T-helper 2 cell treated with Interferon-gamma antibody and Interleukin-4, amounts not matched to agents 100 ng/mL and 5 ng/mL, for 36 hours (primary cell): ENCODE data around the gene ERN2. TPM values are rescaled to one million over a fixed set of nuclear protein-coding genes. Genes with fewer than 3 reads are reported as not detected.
"Not testable (repeated sequence)": the region's sequence is repeated elsewhere in the genome, so short reads cannot be mapped to it uniquely, and the experiment has no call there.

Experiments
- intact Hi-C: fragments of 100-400 bp; cut with micrococcal nuclease; formaldehyde crosslinking; loops from one replicate; pipeline ENCODE4 v1.15.1; 2023
- total RNA-seq: library from RNA; stranded (reverse); gene quantifications from 2 replicates; pipeline ENCODE4 v1.2.3, GENCODE V29; 2022

The ERN2 gene
- not detected in 2 replicates for total RNA-seq

DNA sequence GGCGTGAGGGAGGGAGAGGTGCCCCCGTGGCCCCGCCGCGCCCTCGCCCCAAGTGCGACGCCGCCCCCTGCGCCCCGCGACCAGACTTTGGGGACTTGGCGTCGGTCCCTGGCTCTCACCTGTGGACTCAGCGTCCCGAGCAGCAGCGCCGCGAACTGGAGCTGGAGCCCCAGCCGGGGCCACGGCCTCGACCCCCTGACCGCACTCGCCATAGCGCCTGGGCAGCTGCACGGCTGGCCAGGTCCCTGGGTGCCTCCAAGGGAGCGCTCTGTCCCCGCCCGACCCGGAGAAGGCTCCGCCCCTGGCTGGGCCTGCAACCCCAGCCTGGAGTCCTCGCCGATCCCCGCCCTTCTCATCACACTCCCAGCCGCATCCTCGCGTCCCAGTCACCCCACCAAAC, at the start of gene ERN2:
Gene ERN2 (minus strand): TSS at position 247 of the 400 bp plus-strand sequence. CDS start 35 bp downstream, at position 212.
- intact Hi-C loops, result no loop called here

DNA sequence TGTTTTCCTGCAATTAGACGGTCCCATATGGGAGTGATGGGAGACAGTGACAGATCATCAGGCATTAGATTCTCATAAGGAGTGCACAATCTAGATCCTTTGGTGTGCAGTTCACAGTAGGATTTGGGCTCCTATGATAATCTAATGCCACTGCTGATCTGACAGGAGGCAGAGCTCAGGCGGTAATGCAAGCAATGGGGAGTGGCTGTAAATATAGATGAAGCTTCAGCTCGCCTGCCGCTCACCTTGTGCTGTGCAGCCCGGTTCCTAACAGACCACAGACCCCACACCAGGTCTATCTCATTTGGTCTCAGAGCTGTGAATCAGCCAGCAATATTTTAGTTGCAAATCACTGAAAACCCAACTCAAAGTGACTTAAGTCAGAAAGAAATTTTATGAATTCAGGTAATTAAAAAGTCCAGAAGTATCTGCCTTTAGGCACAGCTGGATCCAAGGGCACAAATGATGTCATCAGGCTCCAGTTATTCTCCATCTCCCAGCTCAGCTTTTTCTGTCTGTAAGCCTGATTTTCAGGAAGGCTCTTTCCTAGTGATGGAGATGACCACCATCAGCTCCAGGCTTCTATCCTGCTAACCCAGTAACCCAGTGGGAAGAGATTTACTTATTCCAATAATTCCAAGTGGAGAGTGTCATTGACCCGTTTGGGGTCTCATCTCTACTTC, 45.1 kb upstream of the ERN2 start:
- intact Hi-C loops, result no loop called here

DNA sequence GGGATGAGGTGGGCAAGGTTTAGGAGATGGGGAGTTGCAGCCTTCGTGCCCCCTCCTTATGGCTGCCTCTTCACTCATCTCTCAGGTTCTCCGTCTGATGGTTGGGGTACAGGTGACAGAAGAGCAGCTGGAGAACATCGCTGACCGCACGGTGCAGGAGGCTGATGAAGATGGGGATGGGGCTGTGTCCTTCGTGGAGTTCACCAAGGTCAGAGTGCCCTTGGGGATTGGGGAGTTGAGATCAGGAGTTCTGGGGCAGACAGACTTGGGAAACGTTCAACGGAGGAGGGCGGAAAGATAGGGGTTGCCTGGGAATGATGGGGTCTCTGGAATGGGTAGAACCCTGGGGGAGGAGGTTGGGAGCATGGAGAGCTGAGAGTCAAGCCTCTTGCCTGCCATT, 44.1 kb upstream of the ERN2 start:
- intact Hi-C loops, result no loop called here

DNA sequence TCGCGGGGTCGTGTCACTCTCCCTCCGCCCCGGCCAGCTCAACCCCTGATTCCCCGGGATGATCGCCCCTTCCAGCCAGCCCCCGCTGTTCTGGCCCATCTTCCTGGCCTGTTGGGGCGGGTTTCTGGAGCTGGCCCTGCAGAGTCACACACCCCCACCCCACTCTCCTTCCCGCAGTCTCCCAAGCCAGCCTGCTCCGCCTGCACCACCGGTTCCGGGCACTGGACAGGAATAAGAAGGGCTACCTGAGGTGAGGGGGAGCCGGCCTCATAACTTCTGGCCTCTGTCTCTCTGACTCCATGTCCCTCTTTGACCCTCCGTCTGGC, 42.4 kb upstream of the ERN2 start:
- intact Hi-C loops, result no loop called here

DNA sequence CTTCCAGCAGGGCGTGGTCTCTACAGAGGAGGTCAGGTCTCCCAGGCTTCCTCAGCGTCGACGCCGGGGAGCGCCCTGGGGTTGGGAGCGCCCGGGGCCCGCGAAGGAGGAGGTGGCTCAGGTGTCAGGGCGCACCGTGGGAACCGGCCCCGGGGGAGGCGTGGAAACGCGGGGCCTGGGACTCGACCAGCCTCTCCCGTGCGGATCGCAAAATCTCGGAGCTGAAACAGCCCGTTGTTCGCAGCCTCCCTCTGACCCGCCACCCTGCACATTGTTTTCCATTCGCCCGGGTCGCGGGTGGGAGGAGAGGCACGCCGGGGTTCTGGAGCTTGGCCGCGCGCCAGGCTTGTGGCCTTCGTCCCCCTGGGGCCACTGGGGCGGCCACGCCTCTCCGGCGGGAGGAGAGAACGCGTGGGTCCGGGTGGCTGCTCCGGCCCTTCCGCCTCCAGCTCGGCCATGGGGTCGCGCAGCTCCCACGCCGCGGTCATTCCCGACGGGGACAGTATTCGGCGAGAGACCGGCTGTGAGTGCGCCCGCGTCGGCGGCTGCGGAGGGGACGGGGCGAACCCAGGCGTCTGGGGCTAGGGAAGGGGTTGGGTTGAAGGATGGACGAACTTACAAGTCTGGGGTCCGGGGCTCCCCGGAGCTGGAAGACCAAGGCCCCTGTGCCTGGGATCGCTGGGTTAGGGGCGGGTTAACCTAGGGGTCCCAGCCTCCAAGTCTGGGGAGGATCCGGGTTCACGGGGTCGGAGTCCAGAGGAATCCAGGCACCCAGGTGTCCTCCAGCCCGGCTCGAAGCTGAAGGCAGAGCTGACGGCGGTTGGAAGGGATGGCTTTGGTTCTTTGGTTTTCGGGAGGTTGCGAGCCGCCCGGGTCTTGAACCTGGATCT, 41.8 kb upstream of the ERN2 start, which contains the start of gene CHP2:
Gene CHP2 (plus strand): TSS at position 433 of the 890 bp plus-strand sequence. CDS start 24 bp downstream, at position 457.
- intact Hi-C loops, result no loop called here

DNA sequence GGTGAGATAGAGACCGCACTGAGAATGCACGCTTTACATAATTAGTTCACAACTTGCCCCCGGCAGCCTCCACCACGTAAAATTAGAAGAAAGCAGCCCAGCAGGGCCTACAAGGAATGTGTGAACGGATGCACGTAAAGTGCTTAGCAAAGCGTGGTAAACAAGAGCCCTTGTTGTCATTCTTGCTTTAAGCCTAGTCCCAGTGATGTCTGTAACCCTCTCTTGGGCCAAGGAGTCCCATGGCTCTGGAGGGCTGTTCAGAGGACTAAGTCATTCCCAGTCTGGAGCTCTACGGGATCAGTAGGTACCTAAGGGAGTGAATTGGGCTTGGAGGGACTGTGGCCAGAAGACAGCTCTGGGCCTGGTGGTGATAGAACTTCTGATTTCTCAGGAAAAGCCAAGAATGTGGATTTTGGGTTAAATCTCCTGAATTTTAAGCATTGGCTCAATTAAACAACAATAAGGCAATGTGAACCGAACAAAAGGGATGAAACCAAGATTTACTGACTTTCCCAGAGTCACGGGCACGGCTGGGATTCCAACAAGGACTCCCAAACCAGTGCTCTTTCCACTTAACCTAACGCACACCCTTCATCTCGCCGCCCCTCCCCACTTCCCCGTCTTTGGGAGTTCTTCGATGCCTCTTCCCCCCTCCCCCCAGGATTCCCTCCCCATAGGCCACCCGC, 41.0 kb upstream of the ERN2 start:
- intact Hi-C loops, result no loop called here

DNA sequence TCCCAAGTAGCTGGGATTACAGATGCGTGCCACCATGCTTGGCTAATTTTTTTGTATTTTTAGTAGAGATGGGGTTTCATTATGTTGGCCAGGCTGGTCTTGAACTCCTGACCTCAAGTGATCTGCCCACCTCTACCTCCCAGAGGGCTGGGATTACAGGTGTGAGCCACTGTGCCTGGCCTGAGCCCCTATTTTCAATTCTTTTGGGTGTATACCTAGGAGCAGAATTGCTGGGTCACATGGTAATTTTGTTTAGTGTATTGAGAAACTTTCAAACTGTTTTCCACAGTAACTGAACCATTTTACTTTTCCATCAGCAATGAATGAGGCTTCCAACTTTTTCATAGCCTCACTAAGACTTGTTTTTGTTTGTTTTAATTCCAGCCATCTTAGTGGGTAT, 38.0 kb upstream of the ERN2 start:
- intact Hi-C loops, result not testable (repeated sequence)

DNA sequence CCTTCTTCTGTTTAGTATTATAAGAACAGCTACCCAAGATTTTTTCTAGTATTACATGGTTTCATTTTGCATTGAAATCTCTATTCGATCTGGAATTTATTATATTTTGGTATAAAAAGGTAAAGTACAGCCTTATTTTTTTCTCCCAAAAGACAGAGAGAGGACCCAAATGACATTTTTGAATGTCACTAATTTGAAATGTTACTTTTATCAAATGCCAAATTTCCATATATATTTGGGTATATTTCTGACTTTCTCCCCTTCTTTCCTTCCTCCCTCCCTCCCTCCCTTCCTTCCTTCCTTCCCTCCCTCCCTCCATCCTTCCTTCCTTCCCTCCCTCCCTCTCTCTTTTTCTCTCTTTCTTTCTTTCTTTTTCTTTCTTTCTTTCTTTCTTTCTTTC, 35.6 kb upstream of the ERN2 start:
- intact Hi-C loops, result no loop called here

DNA sequence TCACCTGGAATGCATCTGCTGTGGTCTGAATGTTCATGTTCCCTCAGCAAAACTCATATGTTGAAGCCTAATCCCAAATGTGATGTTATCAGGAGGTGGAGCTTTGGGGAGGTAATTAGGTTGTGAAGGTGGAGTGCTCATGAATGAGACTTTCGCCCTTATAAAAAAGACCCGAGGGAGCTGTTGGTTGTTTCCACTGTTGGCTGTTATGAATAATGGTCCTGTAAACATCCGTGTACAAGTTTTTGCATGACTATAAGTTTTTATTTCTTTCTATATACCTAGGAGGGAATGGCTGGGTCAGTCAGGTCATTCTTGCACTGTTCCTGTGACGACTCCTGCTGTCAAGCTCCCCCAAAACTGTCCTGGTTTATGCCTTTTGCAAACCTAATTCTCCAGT, 32.2 kb upstream of the ERN2 start:
- intact Hi-C loops, result no loop called here

DNA sequence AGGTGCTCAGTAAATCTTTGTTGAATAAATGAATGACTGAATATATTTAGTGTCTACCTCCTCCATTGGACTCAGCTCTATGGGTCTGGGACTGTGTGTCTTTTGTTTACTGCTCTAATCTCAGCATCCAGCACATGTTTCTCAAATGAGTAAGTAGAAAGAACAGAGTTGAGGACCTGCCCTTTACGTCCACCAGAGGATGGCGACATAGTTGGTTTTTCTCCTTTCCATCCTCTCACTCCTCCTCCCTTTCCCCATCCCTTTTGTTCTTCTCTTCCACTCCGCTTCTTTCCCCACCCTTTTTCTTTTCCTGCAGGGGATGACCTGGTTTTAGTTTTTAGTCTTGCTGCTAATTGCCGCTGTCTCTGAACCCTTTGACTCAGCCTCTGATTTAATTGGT, 29.7 kb upstream of the ERN2 start:
- intact Hi-C loops, result no loop called here

DNA sequence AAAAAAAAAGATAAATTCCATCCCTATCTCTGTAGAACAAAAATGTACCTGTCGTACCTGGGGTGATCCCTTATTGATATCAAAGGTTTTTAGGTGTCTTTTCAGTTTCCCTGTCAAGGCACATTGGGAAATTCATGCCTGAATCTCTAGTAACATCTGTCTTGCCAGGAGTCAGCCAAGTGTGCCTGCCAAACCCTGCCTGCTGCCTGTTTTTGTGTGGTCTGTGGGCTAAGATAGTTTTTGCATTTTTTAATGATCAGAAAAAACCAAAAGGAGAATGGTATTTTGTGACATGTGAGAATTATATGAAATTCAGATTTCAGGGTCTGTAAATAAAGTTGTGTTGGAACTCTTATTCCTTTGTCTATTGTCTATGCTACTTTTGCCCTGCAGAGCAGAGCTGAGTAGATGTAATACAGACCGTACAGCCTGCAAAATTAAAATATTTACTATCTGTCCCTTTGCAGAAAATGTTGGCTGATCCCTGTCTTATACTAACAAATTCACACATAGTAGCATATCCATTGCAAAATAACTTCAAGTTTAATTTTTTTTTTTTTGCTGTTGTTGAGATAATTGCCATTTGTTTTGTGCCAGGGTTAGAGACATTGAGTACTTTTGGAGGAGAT, 28.8 kb upstream of the ERN2 start:
- intact Hi-C loops, result no loop called here

DNA sequence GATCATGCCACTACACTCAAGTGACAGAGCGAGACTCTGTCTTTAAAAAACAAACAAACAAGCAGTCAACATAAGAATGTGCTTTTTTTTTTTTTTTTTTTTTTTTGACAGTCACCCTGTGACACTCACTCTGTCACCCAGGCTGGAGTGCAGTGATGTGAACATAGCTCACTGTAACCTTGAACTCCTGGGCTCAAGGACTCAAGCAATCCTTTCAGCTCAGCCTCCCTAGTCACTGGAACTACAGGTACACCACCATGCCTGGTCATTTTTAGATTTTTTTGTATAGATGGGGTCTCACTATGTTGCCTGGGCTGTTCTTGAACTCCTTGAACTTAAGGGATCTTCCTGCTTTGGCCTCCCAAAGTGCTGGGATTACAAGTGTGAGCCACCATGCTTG, 26.5 kb upstream of the ERN2 start:
- intact Hi-C loops, result loop anchor here (5.0 kb wide), 1 partner anchor 298 kb away; no protein-coding TSS in a partner anchor

DNA sequence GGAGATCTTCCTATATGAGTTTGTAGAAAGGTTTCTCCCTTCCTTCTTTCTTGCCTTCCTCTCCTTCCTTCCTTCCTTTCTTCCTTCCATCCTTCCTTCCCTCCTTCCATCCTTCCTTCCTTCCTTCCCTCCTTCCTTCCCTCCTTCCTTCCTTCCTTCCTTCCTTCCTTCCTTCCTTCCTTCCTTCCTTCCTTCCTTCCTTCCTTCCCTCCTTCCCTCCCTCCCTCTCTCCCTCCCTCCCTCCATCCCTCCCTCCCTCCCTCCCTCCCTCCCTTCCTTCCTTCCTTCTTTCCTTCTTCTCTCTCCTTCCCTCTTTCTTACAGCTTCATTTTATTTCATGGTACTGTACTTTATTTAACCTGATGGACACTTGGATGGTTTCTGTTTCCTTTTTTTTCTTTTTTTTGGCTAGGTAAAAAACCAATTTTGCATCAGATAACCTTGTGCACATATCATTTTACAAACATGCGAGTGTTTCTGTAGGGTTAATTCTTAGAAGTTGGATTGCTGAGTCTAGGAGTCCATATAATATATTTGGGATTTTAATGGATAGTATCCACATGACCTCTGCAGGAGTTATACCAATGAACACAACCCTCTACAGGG, 24.5 kb upstream of the ERN2 start:
- intact Hi-C loops, result loop anchor here (5.0 kb wide), 1 partner anchor 300 kb away; no protein-coding TSS in a partner anchor

DNA sequence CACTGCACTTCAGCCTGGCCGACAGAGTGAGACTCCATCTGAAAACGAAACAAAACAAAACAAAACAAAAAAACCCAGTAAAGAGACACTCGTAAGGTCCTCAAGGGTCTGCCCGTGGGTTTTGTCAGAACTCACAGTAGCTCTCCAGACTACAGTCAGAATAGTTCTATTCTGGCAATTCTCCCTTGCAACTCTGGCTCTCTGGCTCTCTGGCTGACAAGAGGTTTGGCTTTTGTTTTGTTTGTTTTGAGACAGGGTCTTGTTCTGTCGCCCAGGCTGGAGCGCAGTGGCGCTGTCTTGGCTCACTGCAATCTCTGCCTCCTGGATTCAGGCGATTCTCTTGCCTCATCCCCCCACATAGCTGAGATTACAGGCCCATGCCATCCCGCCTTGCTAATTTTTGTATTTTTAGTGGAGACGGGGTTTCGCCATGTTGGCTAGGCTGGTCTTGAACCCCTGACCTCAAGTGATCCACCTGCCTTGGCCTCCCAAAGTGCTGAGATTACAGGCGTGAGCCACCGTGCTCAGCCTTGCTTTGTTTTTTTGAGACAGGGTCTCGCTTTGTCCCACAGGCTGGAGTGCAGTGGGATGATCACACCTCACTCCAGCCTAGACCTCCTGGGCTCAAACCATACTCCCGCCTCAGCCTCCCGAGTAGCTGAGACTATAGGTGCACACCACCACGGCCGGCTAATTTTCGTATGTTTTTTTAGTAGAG, 21.3 kb upstream of the ERN2 start:
- intact Hi-C loops, result no loop called here

DNA sequence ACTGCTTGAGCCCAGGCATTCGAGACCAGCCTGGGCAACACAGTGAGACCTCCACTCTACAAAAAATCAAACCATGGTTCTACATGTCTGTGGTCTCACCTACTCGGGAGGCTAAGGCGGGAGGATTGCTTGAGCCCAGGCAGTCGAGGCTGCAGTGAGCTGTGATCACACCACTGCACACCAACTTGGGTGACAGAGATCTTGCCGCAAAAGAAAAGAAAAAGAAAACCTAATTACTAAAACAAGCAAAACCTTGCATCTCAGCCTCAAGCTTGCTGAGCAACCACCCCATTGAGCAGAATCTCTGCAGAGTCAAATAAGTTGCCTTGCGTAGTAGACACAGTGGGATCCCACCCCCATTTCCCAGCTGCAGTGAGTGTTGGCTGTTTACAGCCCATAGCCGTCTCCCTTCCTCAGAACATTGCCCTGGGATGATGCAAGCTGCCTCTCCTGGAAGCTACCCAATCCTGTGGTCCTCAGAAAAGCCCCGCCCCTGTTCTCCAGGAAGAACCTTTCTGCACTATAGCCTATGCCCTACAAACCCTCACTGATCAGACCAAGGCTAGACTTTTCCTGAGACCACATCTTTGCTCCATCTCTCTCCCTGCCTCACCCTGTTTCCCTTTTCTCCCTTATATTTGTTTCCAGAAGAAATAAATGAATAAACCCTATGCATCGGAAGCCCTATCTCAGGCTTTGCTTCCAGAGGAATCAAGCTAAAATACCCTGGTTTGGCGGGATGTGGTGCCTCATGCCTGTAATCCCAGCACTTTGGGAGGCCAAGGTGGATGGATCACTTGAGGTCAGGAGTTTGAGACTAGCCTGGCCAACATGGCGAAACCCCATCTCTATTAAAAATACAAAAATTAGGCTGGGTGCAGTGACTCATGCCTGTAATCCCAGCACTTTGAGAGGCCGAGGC, 16.7 kb upstream of the ERN2 start:
- intact Hi-C loops, result no loop called here

DNA sequence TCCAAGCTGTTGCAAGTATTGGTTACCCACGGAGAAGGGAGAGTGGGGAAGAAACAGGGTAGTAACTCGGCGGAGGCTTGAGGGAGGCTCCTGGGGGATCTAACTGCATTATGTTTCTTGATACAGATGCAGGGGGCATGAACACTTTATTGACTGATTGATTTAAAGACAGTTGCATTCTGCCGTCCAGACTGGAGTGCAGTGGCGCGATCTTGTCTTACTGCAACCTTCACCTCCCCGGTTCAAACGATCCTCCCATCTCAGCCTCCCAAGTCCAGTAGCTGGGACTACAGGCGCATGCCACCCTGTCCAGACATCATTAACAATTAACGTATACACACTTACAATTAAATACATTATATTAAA, 15.1 kb upstream of the ERN2 start:
- intact Hi-C loops, result no loop called here

DNA sequence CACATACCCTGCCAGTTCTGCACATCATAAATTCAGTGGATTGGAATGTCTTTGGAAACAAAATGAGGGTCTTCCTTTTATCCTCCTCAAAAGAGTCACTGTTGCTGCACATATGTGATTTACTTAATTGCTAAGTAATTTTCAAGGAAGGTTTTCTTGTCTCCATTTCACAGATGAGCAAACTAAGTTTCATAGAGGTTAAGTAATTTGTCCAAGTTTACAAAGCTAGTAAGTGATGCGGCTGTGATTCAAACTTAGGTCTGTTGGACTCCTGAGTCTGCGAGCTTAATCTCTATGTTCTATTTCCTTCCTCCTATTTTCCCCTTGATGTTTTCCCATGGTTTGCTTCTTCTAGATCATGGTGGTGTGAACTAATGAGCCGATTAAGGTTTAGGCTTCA, 13.7 kb upstream of the ERN2 start:
- intact Hi-C loops, result no loop called here

DNA sequence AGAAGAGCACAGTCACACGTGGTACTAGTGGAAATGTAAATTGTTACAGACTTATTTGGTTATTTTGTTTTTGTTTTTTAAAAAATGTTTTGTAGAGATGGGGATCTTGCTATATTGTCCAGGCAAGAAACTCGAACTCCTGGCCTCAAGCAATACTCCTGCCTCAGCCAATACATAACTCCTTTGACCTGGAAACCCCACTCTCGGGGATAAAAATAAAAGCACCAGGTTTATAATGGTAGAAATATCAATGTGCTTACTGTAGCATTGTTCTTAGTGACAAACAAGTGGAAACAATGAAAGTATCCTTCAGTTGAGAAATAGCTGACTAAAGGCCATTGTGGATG, 11.7 kb upstream of the ERN2 start:
- intact Hi-C loops, result no loop called here

DNA sequence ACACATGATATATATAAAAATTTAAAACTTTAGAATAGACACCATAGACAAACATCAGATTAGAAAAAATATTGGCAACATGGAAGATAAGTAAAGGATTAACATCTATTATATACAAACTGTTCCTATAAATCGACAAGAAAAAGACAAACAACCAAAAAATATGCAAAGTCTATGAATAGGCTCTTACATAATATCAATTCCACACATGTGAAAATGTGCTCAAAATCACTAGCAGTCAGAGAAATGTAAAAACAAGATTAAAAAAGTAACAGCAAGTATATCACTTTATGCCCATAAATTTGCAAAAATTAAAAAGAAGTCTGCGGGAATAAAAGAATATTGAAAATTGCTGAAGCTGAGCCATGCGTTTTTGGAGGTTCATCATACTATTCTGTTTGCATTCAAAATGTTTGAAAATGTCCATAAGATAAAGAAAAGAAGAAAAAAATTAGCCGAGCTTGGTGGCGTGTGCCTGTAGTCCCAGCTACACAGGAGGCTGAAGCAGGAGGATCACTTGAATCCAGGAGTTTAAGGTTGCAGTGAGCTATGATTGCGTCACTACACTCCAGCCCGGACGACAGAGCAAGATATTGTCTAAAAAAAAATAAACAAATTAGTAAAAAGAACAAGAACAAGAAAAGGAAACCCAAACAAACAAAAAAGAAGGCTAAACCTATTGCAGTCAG, 11.2 kb upstream of the ERN2 start:
- intact Hi-C loops, result no loop called here
